SK-N-SH (cell line): ENCODE results near the gene BCL2L13. TPM values are rescaled to one million over a fixed set of nuclear protein-coding genes. Genes with fewer than 3 reads are reported as not detected.

ENCODE experiments used
- CTCF ChIA-PET: fragments of 300-600, 350-600 bp; formaldehyde crosslinking; extraction: SDS; loops from one replicate; lab custom pipeline; 2021; lab: Yijun Ruan, JAX
- POLR2A ChIA-PET: fragments of 350-600 bp; sonication (Branson Sonifier 250); formaldehyde crosslinking; extraction: SDS; loops from one replicate; lab custom pipeline; 2020; ENCODE audit warnings: antibody characterized with exemption, inconsistent platforms; lab: Yijun Ruan, JAX
- DNase-seq: peaks from one replicate; pipeline ENCODE4 v3.0.0; 2012
- H2AFZ ChIP-seq: fragments of 200-600 bp; sonication (generic); 2 replicates; pipeline ENCODE4 v1.8.1; 2016; ENCODE audit warnings: antibody characterized with exemption, mild to moderate bottlenecking, low read depth
- H3F3A ChIP-seq: fragments of 200-600 bp; sonication (generic); replicated peaks from 2 replicates; pipeline ENCODE3; 2016; ENCODE audit warnings: antibody characterized with exemption, mild to moderate bottlenecking; ENCODE audit not compliant: insufficient read depth
- H3K27ac ChIP-seq, 2 experiments: fragments of 200-500 bp in 1 of 2; fragments of 200-600 bp in 1 of 2; sonication (Bioruptor generic) in 1 of 2; sonication (generic), shearing (Covaris generic) in 1 of 2; 2 replicates each; pipeline versions ENCODE4 v1.5.1 to v1.6.1; 2014 to 2016; ENCODE audit warnings: low read depth in 2 of 2, inconsistent platforms in 1 of 2, low read length in 1 of 2, mild to moderate bottlenecking in 1 of 2, mixed read lengths in 1 of 2
- H3K27me3 ChIP-seq: fragments of 200-600 bp; sonication (generic), shearing (Covaris generic); 2 replicates; pipeline ENCODE4 v1.6.1; 2016; ENCODE audit warnings: mixed run types; ENCODE audit not compliant: insufficient read depth
- H3K36me3 ChIP-seq, 2 experiments: fragments of 200-500 bp in 1 of 2; fragments of 200-600 bp in 1 of 2; sonication (Bioruptor generic) in 1 of 2; sonication (generic) in 1 of 2; replicated peaks in 1 of 2; 2 replicates each; pipeline versions ENCODE3 to v1.5.1; 2014 to 2016; ENCODE audit warnings: low read length in 1 of 2, mild to moderate bottlenecking in 1 of 2; ENCODE audit not compliant: insufficient read depth in 2 of 2, control insufficient read depth in 1 of 2
- H3K4me1 ChIP-seq, 2 experiments: fragments of 200-500 bp in 1 of 2; fragments of 200-600 bp in 1 of 2; sonication (Bioruptor generic) in 1 of 2; sonication (generic), shearing (Covaris generic) in 1 of 2; 2 replicates each; pipeline versions ENCODE4 v1.5.1 to v1.6.1; 2014 to 2016; ENCODE audit warnings: low read depth in 1 of 2, low read length in 1 of 2, mixed run types in 1 of 2; ENCODE audit not compliant: insufficient read depth in 2 of 2, control insufficient read depth in 1 of 2
- H3K4me2 ChIP-seq: fragments of 200-600 bp; sonication (generic), shearing (Covaris generic); 2 replicates; pipeline ENCODE4 v1.6.1; 2017; ENCODE audit warnings: mixed run types
- H3K4me3 ChIP-seq, 2 experiments: fragments of 200-500 bp in 1 of 2; fragments of 200-600 bp in 1 of 2; sonication (Bioruptor generic) in 1 of 2; sonication (generic), shearing (Covaris generic) in 1 of 2; 2 replicates each; pipeline versions ENCODE4 v1.5.1 to v1.8.1; 2014 to 2016; ENCODE audit warnings: low read depth in 2 of 2, inconsistent platforms in 1 of 2, low read length in 1 of 2, mild to moderate bottlenecking in 1 of 2, mixed read lengths in 1 of 2, moderate library complexity in 1 of 2
- H3K79me2 ChIP-seq: fragments of 200-600 bp; sonication (generic); 2 replicates; pipeline ENCODE4 v1.8.1; 2017; ENCODE audit warnings: mild to moderate bottlenecking; ENCODE audit not compliant: insufficient read depth
- H3K9ac ChIP-seq: fragments of 200-600 bp; sonication (generic); 2 replicates; pipeline ENCODE4 v1.6.1; 2017; ENCODE audit warnings: mixed run types
- H3K9me2 ChIP-seq: fragments of 200-600 bp; sonication (generic); 2 replicates; pipeline ENCODE4 v1.6.1; 2017; ENCODE audit warnings: mixed run types
- H3K9me3 ChIP-seq: fragments of 200-600 bp; sonication (generic); 2 replicates; pipeline ENCODE4 v1.6.1; 2017; ENCODE audit warnings: mixed run types, mild to moderate bottlenecking, moderate library complexity
- H4K20me1 ChIP-seq: fragments of 200-600 bp; sonication (generic); 2 replicates; pipeline ENCODE4 v1.6.1; 2017; ENCODE audit warnings: mild to moderate bottlenecking, mixed run types; ENCODE audit not compliant: insufficient read depth
- EP300 ChIP-seq, 2 experiments: IDR thresholded peaks; 2 replicates each; pipeline versions ENCODE4 v1.4.0 to v1.6.1; 2012; ENCODE audit warnings: borderline replicate concordance in 1 of 2, low read depth in 1 of 2, low read length in 1 of 2
- EZH2phosphoT487 ChIP-seq: fragments of 200-600 bp; sonication (generic); IDR thresholded peaks from 2 replicates; pipeline ENCODE4 v1.6.1; 2017; ENCODE audit warnings: low read depth, mixed run types, mild to moderate bottlenecking, antibody characterized with exemption, moderate library complexity, borderline replicate concordance
- GATA2 ChIP-seq: sonication (generic); formaldehyde crosslinking; IDR thresholded peaks from 2 replicates; pipeline ENCODE4 v1.5.0; 2020; ENCODE audit warnings: mild to moderate bottlenecking, missing genetic modification reagents
- MAX ChIP-seq: IDR thresholded peaks from 2 replicates; pipeline ENCODE4 v1.4.0; 2012; ENCODE audit warnings: low read depth
- MXI1 ChIP-seq: IDR thresholded peaks from 2 replicates; pipeline ENCODE4 v1.6.1; 2012; ENCODE audit warnings: mild to moderate bottlenecking, low read depth, low read length, improper control_type of control experiment
- NFIC ChIP-seq: IDR thresholded peaks from 2 replicates; pipeline ENCODE4 v1.4.0; 2012; ENCODE audit warnings: borderline replicate concordance
- NRF1 ChIP-seq: IDR thresholded peaks from 2 replicates; pipeline ENCODE4 v1.6.1; 2012; ENCODE audit warnings: low read depth, mild to moderate bottlenecking, low read length
- RCOR1 ChIP-seq: fragments of 150-350 bp; IDR thresholded peaks from 2 replicates; pipeline ENCODE4 v1.6.1; 2017; ENCODE audit warnings: antibody characterized with exemption, low read length
- SIN3A ChIP-seq: IDR thresholded peaks from 2 replicates; pipeline ENCODE4 v1.6.1; 2012; ENCODE audit warnings: low read depth, mild to moderate bottlenecking, low read length, moderate library complexity, borderline replicate concordance
- ZBTB33 ChIP-seq: IDR thresholded peaks from 2 replicates; pipeline ENCODE4 v1.4.0; 2012; ENCODE audit warnings: low read depth, borderline replicate concordance
- WGBS: methylation state at CpG from one replicate; pipeline ENCODE4 v1.1.6; 2017; ENCODE audit warnings: low lambda C conversion rate; 5-methylcytosine and 5-hydroxymethylcytosine counted together
- polyA plus RNA-seq, 3 experiments: library from polyadenylated mRNA; depleted of rRNA; stranded (reverse); fragments of >200 nt; gene quantifications; 2 replicates each; pipeline ENCODE4 v1.2.3, GENCODE V29; 2012

BCL2L13 gene
- polyA plus RNA-seq, 1 of the 3 experiments (the other 2 are of a cell fraction) = 37.1 TPM

GRCh38 chr22:17773606-17774205, 135.1 kb downstream of the BCL2L13 start:
- TF ChIP-seq SIN3A (peak; percentile 12; the same call in 1 of the 2 replicates), MXI1 (peak; percentile 67; the same call in 1 of the 2 replicates), MAX (peak; percentile 78), GATA2 (no peak), NFIC (no peak), ZBTB33 (no peak)
- DNase-seq = peak; percentile 93
- peaks cover 12 to 35% of the 10 kb centered on the region in 2 experiments; a peak in 2 of 4 replicates for H3K4me1 ChIP-seq
- H3K9me2 ChIP-seq = no peaks in the 10 kb centered on the region
- peak overlapping the region; percentile 90 for H3K4me2 ChIP-seq
- no peaks in the 10 kb centered on the region for H3K9me3 ChIP-seq
- 0% methylated on average over 1 of the region's 47 CpGs for WGBS
- peaks cover 28% of the 10 kb centered on the region; the same call in 1 of the 2 replicates for H3K79me2 ChIP-seq
- ChIA-PET CTCF (interaction anchor here (1.5 to 7.2 kb wide), 6 partner anchors 28 to 602 kb away, joined by 3 to 62 read pairs (median 10); no protein-coding TSS in a partner anchor), POLR2A (interaction anchor here (0.6 to 1.6 kb wide), 3 partner anchors 9 to 304 kb away, joined by 3 to 5 read pairs (median 3); partner anchors contain the start of gene PEX26)
- peak overlapping the region; percentile 73 to 81 for H3K4me3 ChIP-seq
- H3K27ac ChIP-seq = peak overlapping the region in 1 of 2 experiments; percentile 79; a peak in 2 of 4 replicates
- no peaks in the 10 kb centered on the region for H3F3A ChIP-seq
- peak overlapping the region; percentile 62; the same call in 1 of the 2 replicates for H2AFZ ChIP-seq
- no peaks in the 10 kb centered on the region for H3K27me3 ChIP-seq
- peaks cover 0 to 4% of the 10 kb centered on the region in 2 experiments for H3K36me3 ChIP-seq
- peaks cover 20% of the 10 kb centered on the region for H4K20me1 ChIP-seq
- peak overlapping the region; percentile 74; the same call in 1 of the 2 replicates for H3K9ac ChIP-seq

- Histone ChIP-seq H3K9ac (peak within 1 kb of the TSS; percentile 74; the same call in 1 of the 2 replicates), H3K4me2 (peak within 1 kb of the TSS; percentile 90), H3F3A (no peaks in the 10 kb centered on the region), H3K27ac (peak within 1 kb of the TSS in 1 of 2 experiments; percentile 79; a peak in 2 of 4 replicates), H3K27me3 (no peaks in the 10 kb centered on the region), H2AFZ (peak within 1 kb of the TSS; percentile 98), H3K9me3 (no peaks in the 10 kb centered on the region), H3K36me3 (peaks cover 0 to 2% of the 10 kb centered on the region in 2 experiments), H3K9me2 (no peaks in the 10 kb centered on the region), H3K4me3 (peak within 1 kb of the TSS; percentile 73 to 81), H3K79me2 (peaks cover 28% of the 10 kb centered on the region; the same call in 1 of the 2 replicates), H3K4me1 (peaks cover 12 to 32% of the 10 kb centered on the region in 2 experiments; a peak in 2 of 4 replicates), H4K20me1 (peaks cover 20% of the 10 kb centered on the region)
- POLR2A ChIA-PET = interaction anchor here (0.6 to 1.3 kb wide), 2 partner anchors 10 to 32 kb away, joined by 3 read pairs; no protein-coding TSS in a partner anchor
- 3% methylated on average over 12 of the region's 64 CpGs for WGBS
- CTCF ChIA-PET = interaction anchor here (1.6 to 7.2 kb wide), 3 partner anchors 33 to 216 kb away, joined by 9 to 62 read pairs (median 29); no protein-coding TSS in a partner anchor
- DNase-seq = peak; percentile 84
- TF ChIP-seq RCOR1 (no peak), NRF1 (0 out of 2 replicates have a peak, but pooled peaks have one; percentile 34), EP300 (IDR thresholded peaks at IDR 0.05; ENCODE audit: borderline replicate concordance in 1 of 2, low read depth in 1 of 2, low read length in 1 of 2) (peak in 1 of 2 experiments; percentile 54; a peak in 1 of 4 replicates), EZH2phosphoT487 (no peak)
These were observed 135.8 kb downstream of the BCL2L13 start, which contains the start of gene BID for GRCh38 chr22:17774206-17774925. TSS of gene BID (minus strand) at chr22:17774469. CDS start at chr22:17750116, 24,353 bp downstream.
